GM23248 (cell line): ENCODE measurements around the gene CCDC175. TPM values are rescaled to one million over a fixed set of nuclear protein-coding genes. Genes with fewer than 3 reads are reported as not detected.
A peak's percentile ranks its signal among the peaks of the same experiment; 100 is the strongest.

ENCODE experiments used
- DNase-seq: peaks from one replicate; pipeline ENCODE4 v3.0.0-alpha.2; 2015
- H2AFZ ChIP-seq: fragments of 200-600 bp; sonication (generic); 2 replicates; pipeline ENCODE4 v1.6.1; 2016; ENCODE audit warnings: antibody characterized with exemption
- H3F3A ChIP-seq: fragments of 200-600 bp; sonication (generic); 2 replicates; pipeline ENCODE4 v1.6.1; 2016; ENCODE audit warnings: mild to moderate bottlenecking, antibody characterized with exemption, mixed run types; ENCODE audit not compliant: insufficient read depth
- H3K27ac ChIP-seq: fragments of 200-600 bp; sonication (generic); 2 replicates; pipeline ENCODE4 v1.5.1; 2016; ENCODE audit warnings: mild to moderate bottlenecking
- H3K27me3 ChIP-seq: fragments of 200-600 bp; sonication (generic); replicated peaks from 2 replicates; pipeline ENCODE4 v1.6.1; 2016; ENCODE audit warnings: mild to moderate bottlenecking; ENCODE audit not compliant: insufficient read depth
- H3K36me3 ChIP-seq: fragments of 200-600 bp; sonication (generic); 2 replicates; pipeline ENCODE4 v1.6.1; 2016; ENCODE audit warnings: low read depth, mild to moderate bottlenecking
- H3K4me1 ChIP-seq: fragments of 200-600 bp; sonication (generic); 2 replicates; pipeline ENCODE4 v1.6.1; 2016; ENCODE audit warnings: mild to moderate bottlenecking; ENCODE audit not compliant: insufficient read depth
- H3K4me2 ChIP-seq: fragments of 200-600 bp; sonication (generic); one replicate; pipeline ENCODE4 v1.6.1; 2016; ENCODE audit warnings: mild to moderate bottlenecking; ENCODE audit not compliant: unreplicated experiment
- H3K4me3 ChIP-seq: fragments of 200-600 bp; sonication (generic); 2 replicates; pipeline ENCODE4 v1.5.1; 2016; ENCODE audit warnings: mild to moderate bottlenecking
- H3K79me2 ChIP-seq: fragments of 200-600 bp; sonication (generic); 2 replicates; pipeline ENCODE4 v1.6.1; 2016; ENCODE audit warnings: mild to moderate bottlenecking; ENCODE audit not compliant: insufficient read depth
- H3K9ac ChIP-seq: fragments of 200-600 bp; sonication (generic); 2 replicates; pipeline ENCODE4 v1.6.1; 2016; ENCODE audit warnings: mild to moderate bottlenecking
- H3K9me2 ChIP-seq: fragments of 200-600 bp; sonication (generic); 2 replicates; pipeline ENCODE4 v1.6.1; 2016; ENCODE audit warnings: mixed run types, mild to moderate bottlenecking, moderate library complexity; ENCODE audit not compliant: insufficient read depth
- H3K9me3 ChIP-seq: fragments of 200-600 bp; sonication (generic); one replicate; pipeline ENCODE4 v1.6.1; 2017; ENCODE audit warnings: low read depth
- H4K20me1 ChIP-seq: fragments of 200-600 bp; sonication (generic); 2 replicates; pipeline ENCODE4 v1.6.0; 2016; ENCODE audit not compliant: insufficient read depth
- EZH2 ChIP-seq: fragments of 200-600 bp; sonication (generic); IDR thresholded peaks from 2 replicates; pipeline ENCODE4 v1.6.1; 2018; ENCODE audit warnings: antibody characterized with exemption, mild to moderate bottlenecking; ENCODE audit not compliant: insufficient read depth, poor library complexity, severe bottlenecking
- EZH2phosphoT487 ChIP-seq: fragments of 200-600 bp; sonication (generic); IDR thresholded peaks from 2 replicates; pipeline ENCODE4 v1.6.1; 2018; ENCODE audit warnings: antibody characterized with exemption, moderate library complexity, mild to moderate bottlenecking, low read depth; ENCODE audit not compliant: insufficient read depth
- WGBS, 2 experiments: methylation state at CpG; one replicate each; pipeline ENCODE4 v1.1.6; 2015 to 2017; ENCODE audit warnings: low lambda C conversion rate in 2 of 2, low coverage in 1 of 2; ENCODE audit errors: missing lambda C conversion rate in 2 of 2; 5-methylcytosine and 5-hydroxymethylcytosine counted together
- in situ Hi-C: fragments of 300-500 bp; cut with MboI; formaldehyde crosslinking; loops from 2 replicates; pipeline ENCODE4 v1.15.0; 2020
- polyA plus RNA-seq: library from polyadenylated mRNA; unstranded; fragments of >200 nt; fragmentation: Nextera tagmentation; extraction: Ambion mirVana; gene quantifications from 2 replicates; pipeline ENCODE4 v1.2.1, GENCODE V29; 2016
- total RNA-seq: library from RNA; depleted of rRNA; stranded (reverse); fragments of >200 nt; shearing (Covaris generic); gene quantifications from 2 replicates; pipeline ENCODE4 v1.2.3, GENCODE V29; 2014

CCDC175 gene
- total and polyA plus RNA-seq, 2 experiments from 2014 or later: not detected

GRCh38 chr14:59585891-59586554, 9.4 kb upstream of the CCDC175 start:
- Histone ChIP-seq H3K27me3 (no peaks in the 10 kb centered on the region; the same call in 1 of the 2 replicates), H3K4me2 (no peak overlapping the region), H3K79me2 (no peaks in the 10 kb centered on the region), H3K36me3 (no peaks in the 10 kb centered on the region), H2AFZ (no peak overlapping the region), H3K9me3 (no peaks in the 10 kb centered on the region), H4K20me1 (no peaks in the 10 kb centered on the region), H3F3A (no peaks in the 10 kb centered on the region), H3K4me3 (no peak overlapping the region), H3K9me2 (no peaks in the 10 kb centered on the region), H3K9ac (no peak overlapping the region), H3K4me1 (no peaks in the 10 kb centered on the region), H3K27ac (no peak overlapping the region)
- 74 to 78% methylated on average over 10 of the region's 10 CpGs for WGBS, 2 experiments
- in situ Hi-C loops: no loop called here
- DNase-seq: no peak
- TF ChIP-seq EZH2 (no peak), EZH2phosphoT487 (no peak)

- H3K9ac ChIP-seq: no peak overlapping the region
- H3K9me3 ChIP-seq: no peaks in the 10 kb centered on the region
- H2AFZ ChIP-seq: no peak overlapping the region
- WGBS, 2 experiments: 26 to 28% methylated on average over 2 of the region's 2 CpGs
- in situ Hi-C loops: no loop called here
- no peaks in the 10 kb centered on the region for H3F3A ChIP-seq
- no peaks in the 10 kb centered on the region for H3K36me3 ChIP-seq
- no peaks in the 10 kb centered on the region for H4K20me1 ChIP-seq
- no peaks in the 10 kb centered on the region for H3K9me2 ChIP-seq
- H3K4me2 ChIP-seq: no peak overlapping the region
- H3K27ac ChIP-seq: no peak overlapping the region
- H3K4me3 ChIP-seq: no peak overlapping the region
- H3K79me2 ChIP-seq: no peaks in the 10 kb centered on the region
- TF ChIP-seq EZH2 (no peak), EZH2phosphoT487 (no peak)
- DNase-seq: peak; percentile 56
- no peaks in the 10 kb centered on the region; the same call in 1 of the 2 replicates for H3K27me3 ChIP-seq
- no peaks in the 10 kb centered on the region for H3K4me1 ChIP-seq
These were observed 7.1 kb upstream of the CCDC175 start for GRCh38 chr14:59583755-59584154.

- H3K9ac ChIP-seq: no peak overlapping the region
- in situ Hi-C loops: no loop called here
- H3K9me2 ChIP-seq: no peaks in the 10 kb centered on the region
- DNase-seq: no peak
- no peaks in the 10 kb centered on the region for H3F3A ChIP-seq
- no peaks in the 10 kb centered on the region for H3K36me3 ChIP-seq
- no peak overlapping the region for H3K27ac ChIP-seq
- H2AFZ ChIP-seq: no peak overlapping the region
- no peaks in the 10 kb centered on the region; the same call in 1 of the 2 replicates for H3K27me3 ChIP-seq
- WGBS, 2 experiments: 77 to 78% methylated on average over 23 of the region's 23 CpGs
- H3K4me3 ChIP-seq: no peak overlapping the region
- no peaks in the 10 kb centered on the region for H3K4me1 ChIP-seq
- no peaks in the 10 kb centered on the region for H4K20me1 ChIP-seq
- H3K9me3 ChIP-seq: no peaks in the 10 kb centered on the region
- H3K79me2 ChIP-seq: no peaks in the 10 kb centered on the region
- H3K4me2 ChIP-seq: no peak overlapping the region
- TF ChIP-seq EZH2phosphoT487: no peak
- no peak for TF ChIP-seq EZH2
These were observed 6.4 kb upstream of the CCDC175 start for GRCh38 chr14:59582845-59583509.

GRCh38 chr14:59582161-59582560, 5.5 kb upstream of the CCDC175 start:
- no peaks in the 10 kb centered on the region for H4K20me1 ChIP-seq
- H3K79me2 ChIP-seq: no peaks in the 10 kb centered on the region
- in situ Hi-C loops: no loop called here
- no peak overlapping the region for H3K9ac ChIP-seq
- no peaks in the 10 kb centered on the region for H3K27me3 ChIP-seq
- no peak overlapping the region for H3K4me3 ChIP-seq
- no peaks in the 10 kb centered on the region for H3K36me3 ChIP-seq
- H3K4me2 ChIP-seq: no peak overlapping the region
- WGBS, 2 experiments: 48 to 52% methylated on average over 3 of the region's 3 CpGs
- no peaks in the 10 kb centered on the region for H3K9me3 ChIP-seq
- no peaks in the 10 kb centered on the region for H3F3A ChIP-seq
- no peak for DNase-seq
- no peaks in the 10 kb centered on the region for H3K9me2 ChIP-seq
- no peaks in the 10 kb centered on the region for H3K4me1 ChIP-seq
- no peak overlapping the region for H3K27ac ChIP-seq
- no peak overlapping the region for H2AFZ ChIP-seq
- TF ChIP-seq EZH2 (no peak), EZH2phosphoT487 (no peak)
